ENCODE measurements around the gene PNMA6F. TPM values are rescaled to one million over a fixed set of nuclear protein-coding genes. Genes with fewer than 3 reads are reported as not detected.

PNMA6F gene
- total RNA-seq, 6 donors from 2014 or later: not detected

GRCh38 chrX:153312041-153312440, 9.5 kb downstream of the PNMA6F start:
- Histone ChIP-seq H3K27ac (no peak overlapping the region), H3K27me3 (no peaks in the 10 kb centered on the region), H3K4me3 (no peak overlapping the region), H3K9me3 (no peaks in the 10 kb centered on the region), H3K4me1 (no peaks in the 10 kb centered on the region), H3K36me3 (no peaks in the 10 kb centered on the region)
- ATAC-seq (ENCODE audit: low FRiP score in 2 of 2) (no peak), DNase-seq (no peak)
- TF ChIP-seq EP300 (IDR thresholded peaks at IDR 0.05) (no peak), POLR2A (IDR thresholded peaks at IDR 0.05) (no peak), POLR2AphosphoS5 (IDR thresholded peaks at IDR 0.05) (no peak), CTCF (IDR thresholded peaks at IDR 0.05) (no peak)
- 93 to 100% methylated on average over 1 to 5 of the region's 5 CpGs for WGBS, 2 donors

GRCh38 chrX:153310901-153311300, 10.7 kb downstream of the PNMA6F start:
- H3K27ac ChIP-seq: no peak overlapping the region

GRCh38 chrX:153307276-153308178, 14.0 kb downstream of the PNMA6F start:
- Histone ChIP-seq H3K9me3 (no peaks in the 10 kb centered on the region), H3K36me3 (no peaks in the 10 kb centered on the region), H3K27me3 (no peaks in the 10 kb centered on the region), H3K4me3 (no peak overlapping the region), H3K4me1 (no peaks in the 10 kb centered on the region), H3K27ac (no peak overlapping the region)
- no peak for ATAC-seq (ENCODE audit: low FRiP score in 2 of 2)
- TF ChIP-seq EP300 (IDR thresholded peaks at IDR 0.05) (no peak), CTCF (IDR thresholded peaks at IDR 0.05) (no peak)
- 69 to 86% methylated on average over 6 to 12 of the region's 12 CpGs for WGBS, 2 donors
- no peak for DNase-seq

More at GRCh38 chrX:153310901-153311300, 10.7 kb downstream of the PNMA6F start:
- no peak for ATAC-seq (ENCODE audit: low FRiP score in 2 of 2)
- no peaks in the 10 kb centered on the region for H3K27me3 ChIP-seq
- no peaks in the 10 kb centered on the region for H3K36me3 ChIP-seq
- no peaks in the 10 kb centered on the region for H3K9me3 ChIP-seq
- TF ChIP-seq EP300 (IDR thresholded peaks at IDR 0.05) (no peak), CTCF (IDR thresholded peaks at IDR 0.05) (no peak), POLR2A (IDR thresholded peaks at IDR 0.05) (no peak)
- no peak for DNase-seq
- 64 to 81% methylated on average over 6 to 9 of the region's 9 CpGs for WGBS, 2 donors
- H3K4me1 ChIP-seq: no peaks in the 10 kb centered on the region
- H3K4me3 ChIP-seq: no peak overlapping the region

GRCh38 chrX:153306527-153307115, 14.9 kb downstream of the PNMA6F start:
- H3K27ac ChIP-seq: no peak overlapping the region
- no peaks in the 10 kb centered on the region for H3K27me3 ChIP-seq
- H3K36me3 ChIP-seq: no peaks in the 10 kb centered on the region
- 77 to 100% methylated on average over 2 to 17 of the region's 17 CpGs for WGBS, 2 donors
- no peak for TF ChIP-seq EP300 (IDR thresholded peaks at IDR 0.05)
- TF ChIP-seq CTCF (IDR thresholded peaks at IDR 0.05): no peak
- TF ChIP-seq POLR2AphosphoS5 (IDR thresholded peaks at IDR 0.05): no peak
- no peak for TF ChIP-seq POLR2A (IDR thresholded peaks at IDR 0.05)
- no peaks in the 10 kb centered on the region for H3K9me3 ChIP-seq
- H3K4me1 ChIP-seq: no peaks in the 10 kb centered on the region
- peak in 1 of 2 donors; percentile 22 for DNase-seq
- H3K4me3 ChIP-seq: no peak overlapping the region
- ATAC-seq (ENCODE audit: low FRiP score in 2 of 2): no peak

All from upper lobe of left lung (tissue), 6 donors.